NOMO-1 (cell line): ENCODE data around the gene PRR11.
"Not testable (repeated sequence)": the region's sequence is repeated elsewhere in the genome, so short reads cannot be mapped to it uniquely, and the experiment has no call there.

ENCODE experiments used
- DNase-seq, 2 experiments: peaks; one replicate each; lab custom pipeline; 2025; ENCODE audit not compliant: unreplicated experiment in 2 of 2; lab: John Stamatoyannopoulos, UW

PRR11 gene

GRCh38 chr17:59151006-59151405 is 4.5 kb upstream of the PRR11 start:
- DNase-seq = no peak

- no peak for DNase-seq
These were observed 4.0 kb upstream of the PRR11 start for GRCh38 chr17:59151591-59151990.

- DNase-seq = no peak
These were observed 2.6 kb upstream of the PRR11 start for GRCh38 chr17:59152925-59153324.

DNA sequence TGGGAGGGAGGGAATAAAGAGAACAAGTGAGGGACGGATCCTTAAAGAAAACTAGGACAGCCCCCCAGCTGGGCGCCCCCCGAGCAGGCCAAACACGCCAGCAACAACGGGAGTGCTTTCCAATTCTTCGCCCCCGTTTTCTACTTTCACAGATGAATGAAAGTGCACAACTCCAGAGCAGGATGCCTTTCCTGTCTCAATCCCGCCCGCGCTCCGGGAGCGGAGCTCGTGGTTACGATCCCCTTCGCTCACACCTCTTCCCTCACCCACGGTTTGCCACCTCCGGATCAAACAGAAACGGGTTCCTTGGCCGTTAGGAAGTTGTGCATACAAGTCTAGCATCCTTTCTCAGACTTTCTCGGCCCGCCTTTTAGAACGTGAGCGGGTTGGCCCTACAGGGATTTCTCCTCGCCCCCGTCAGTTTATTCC is 1.2 kb upstream of the PRR11 start:
- peak; percentile 30 to 43 for DNase-seq

DNA sequence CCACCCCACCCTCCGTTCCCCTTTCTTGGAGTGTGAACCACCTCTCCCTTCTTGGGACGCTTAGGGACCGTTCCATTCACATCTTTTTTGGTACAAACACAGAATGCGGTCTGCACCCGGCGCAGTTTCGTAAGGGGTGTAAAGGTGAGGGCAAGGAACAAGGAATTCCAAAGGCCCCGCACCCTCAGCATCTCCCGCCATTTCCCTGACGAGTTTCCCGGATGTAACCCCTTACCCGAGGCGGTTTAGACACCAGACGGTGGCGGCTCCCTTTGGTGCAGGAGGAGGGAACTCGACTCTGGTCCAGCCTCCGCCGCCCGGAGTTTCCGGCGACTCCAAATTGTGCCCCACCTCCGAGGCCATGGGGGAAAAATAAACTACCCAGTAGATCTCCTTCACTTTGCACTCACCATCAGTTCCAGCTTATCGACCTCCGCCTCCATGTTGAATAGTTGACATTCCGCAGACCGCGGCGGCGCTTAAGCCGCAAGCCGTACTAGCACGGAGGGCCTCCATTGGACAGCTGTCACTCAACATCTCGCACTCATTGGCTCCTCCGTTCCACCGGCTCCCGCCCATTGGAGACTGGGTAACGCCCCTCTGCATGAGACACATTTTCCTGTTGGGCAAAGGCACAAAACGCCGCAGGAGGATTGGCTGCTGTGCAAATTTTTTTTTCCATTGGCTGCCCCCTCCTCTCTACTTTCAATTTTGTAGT is 666 bp upstream of the PRR11 start, which contains the start of gene SKA2:
Gene SKA2 (minus strand): TSS at position 466 of the 718 bp plus-strand sequence. CDS start 23 bp downstream, at position 443.
- DNase-seq = peak in 1 of 2 experiments; percentile 100

DNA sequence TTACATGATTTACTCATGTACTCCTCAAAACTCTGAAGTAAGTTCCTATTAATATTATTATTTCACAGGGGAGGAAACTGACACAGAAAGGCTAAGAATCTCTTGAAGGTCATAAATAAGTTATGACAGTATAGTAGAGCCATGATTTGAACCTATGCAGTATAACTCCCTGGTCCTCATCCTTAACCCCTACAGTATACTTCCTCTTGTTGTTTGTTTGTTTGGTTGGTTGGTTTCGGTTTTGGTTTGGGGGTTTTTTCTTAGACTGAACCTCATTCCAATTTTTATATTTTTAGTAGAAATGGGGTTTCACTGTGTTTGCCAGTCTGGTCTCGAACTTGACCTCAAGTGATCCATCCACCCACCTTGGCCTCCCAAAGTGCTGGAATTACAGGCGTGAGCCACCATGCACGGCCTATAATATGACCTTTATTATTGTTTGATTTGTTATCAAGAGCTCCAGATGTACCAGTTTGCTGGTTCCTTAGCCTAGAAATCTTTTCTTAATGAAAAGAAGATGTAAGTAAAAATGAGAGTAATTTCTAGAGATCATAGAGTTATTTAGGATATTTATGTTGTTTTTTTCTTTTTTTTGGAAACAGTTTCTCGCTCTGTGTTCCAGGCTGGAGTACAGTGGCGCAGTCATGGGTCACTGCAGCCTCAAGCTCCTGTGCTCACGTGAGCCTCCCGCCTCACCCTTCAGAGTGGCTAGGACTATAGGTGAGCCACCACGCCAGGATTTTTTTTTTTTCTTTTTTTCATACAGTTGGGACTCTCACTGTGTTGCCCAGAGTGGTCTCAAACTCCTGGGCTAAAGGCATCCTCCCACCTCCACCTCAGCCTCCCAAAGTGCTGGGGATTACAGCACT is 4.8 kb downstream of the PRR11 start:
- no peak for DNase-seq

DNA sequence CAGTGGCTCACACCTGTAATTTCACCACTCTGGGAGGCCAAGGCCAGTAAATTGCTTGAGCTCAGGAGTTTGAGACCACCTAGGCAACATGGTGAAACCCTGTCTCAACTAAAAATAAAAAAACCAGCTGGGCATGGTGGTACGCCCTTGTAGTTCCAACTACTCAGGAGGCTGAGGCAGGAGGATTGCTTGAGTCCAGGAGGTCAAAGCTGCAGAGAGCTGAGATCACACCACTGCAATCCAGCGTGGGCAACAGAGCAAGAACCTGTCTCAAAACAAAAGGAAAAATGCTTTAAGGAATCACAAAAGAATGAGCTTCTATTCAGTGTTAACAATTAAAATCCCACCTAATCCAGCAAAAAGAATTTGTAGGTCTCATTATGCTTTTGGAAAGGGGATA is 5.9 kb downstream of the PRR11 start:
- no peak for DNase-seq

DNA sequence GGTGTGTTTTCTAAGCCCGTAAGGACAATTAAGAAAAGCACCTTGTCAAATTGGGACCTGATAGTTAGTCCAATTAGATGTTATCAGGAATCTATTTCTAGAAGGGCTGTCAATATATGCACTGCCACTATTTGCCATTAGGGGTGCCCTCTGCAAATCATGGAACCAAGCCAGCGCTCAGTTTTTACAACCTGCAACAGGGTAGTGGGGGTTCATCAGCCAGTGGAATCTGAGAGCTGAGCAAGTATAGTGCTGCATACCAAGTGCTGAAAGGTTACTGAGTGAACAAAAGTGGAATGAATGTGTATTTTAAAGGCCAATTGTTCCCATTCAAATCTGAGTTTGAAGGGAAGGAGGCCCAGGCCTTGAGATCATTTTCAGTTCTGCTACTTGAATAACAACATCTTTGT is 10.4 kb downstream of the PRR11 start:
- DNase-seq = peak; percentile 13 to 21

- no peak for DNase-seq
These were observed 12.0 kb downstream of the PRR11 start for GRCh38 chr17:59167571-59168001.

GRCh38 chr17:59172436-59173004 is 17.0 kb downstream of the PRR11 start:
- no peak for DNase-seq

DNA sequence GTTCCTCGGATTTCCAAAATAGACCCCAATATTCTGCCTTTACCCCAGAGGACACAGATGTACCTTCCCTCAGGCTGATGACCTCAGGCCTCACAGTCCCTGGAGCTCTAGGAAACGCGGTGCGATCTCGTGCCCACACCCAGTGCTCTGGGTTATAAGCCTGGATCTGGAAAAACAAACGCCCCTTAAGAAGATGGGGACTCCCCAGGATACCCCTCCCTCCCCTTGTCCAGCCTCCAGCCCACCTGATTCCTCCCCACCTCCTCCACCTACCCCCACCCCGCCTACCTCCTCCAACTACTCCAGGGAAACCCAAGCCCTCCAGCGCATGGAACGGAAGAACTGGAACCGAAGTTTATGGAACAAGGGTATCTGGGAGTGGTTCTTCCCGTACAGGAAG is 19.1 kb downstream of the PRR11 start:
- DNase-seq = no peak

GRCh38 chr17:59175076-59175475 is 19.5 kb downstream of the PRR11 start:
- no peak for DNase-seq

DNA sequence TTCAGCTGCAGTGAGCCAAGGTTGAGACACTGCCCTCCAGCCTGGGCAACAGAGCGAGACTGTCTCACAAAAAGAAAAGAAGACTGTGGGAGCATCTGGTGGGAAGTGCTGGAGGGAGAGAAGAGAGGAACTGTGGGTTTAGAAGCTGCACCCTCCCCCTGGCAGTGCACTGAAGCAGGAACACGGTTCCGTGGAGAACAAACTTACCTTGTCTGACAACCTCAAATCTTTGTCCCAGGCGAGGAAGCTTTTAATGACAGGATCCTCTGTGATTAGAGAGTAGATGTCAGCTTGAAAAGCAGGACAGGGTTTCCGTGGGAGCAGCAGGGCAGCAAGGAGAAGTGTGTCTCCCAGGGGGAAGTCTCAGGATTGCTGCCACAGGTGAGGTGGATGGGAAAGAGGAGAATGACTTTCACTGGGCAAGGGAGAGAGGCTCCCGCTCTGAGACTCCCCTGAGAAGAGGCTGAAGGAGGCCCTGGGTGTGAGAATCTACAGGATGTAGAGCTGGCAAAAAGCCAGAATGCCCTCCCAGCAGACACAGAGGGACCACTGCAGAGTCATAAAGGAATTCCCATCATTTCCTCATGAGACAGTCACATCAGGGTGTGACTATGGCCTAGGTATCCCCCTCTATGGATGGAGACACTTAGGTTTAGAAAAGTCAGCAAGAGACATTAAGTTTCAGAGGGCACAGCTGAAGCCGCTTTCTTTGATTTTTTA is 22.9 kb downstream of the PRR11 start:
- no peak for DNase-seq

- not testable (repeated sequence) for DNase-seq
These were observed 24.1 kb downstream of the PRR11 start for GRCh38 chr17:59179601-59180000.

GRCh38 chr17:59180626-59181025 is 25.1 kb downstream of the PRR11 start:
- no peak for DNase-seq

DNA sequence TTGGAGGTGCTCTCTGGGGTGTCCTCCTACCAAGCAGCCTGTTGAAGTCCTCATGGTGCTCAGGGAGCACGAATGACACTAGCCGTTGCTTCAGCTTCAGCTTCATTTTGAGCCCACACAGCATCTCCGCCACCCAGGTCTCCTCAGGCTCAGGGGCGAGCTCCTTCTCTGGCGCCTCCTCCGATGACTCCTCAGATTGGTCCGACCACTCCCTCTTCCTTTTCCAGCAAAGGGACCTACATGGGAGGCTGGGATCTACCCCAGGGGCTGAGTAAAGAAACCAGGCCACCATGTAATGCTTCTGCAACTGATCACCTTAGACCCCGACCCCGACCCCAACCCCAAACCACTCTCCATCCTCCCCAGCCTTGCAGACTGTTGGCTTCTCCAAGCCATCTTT is 25.9 kb downstream of the PRR11 start:
- no peak for DNase-seq

DNA sequence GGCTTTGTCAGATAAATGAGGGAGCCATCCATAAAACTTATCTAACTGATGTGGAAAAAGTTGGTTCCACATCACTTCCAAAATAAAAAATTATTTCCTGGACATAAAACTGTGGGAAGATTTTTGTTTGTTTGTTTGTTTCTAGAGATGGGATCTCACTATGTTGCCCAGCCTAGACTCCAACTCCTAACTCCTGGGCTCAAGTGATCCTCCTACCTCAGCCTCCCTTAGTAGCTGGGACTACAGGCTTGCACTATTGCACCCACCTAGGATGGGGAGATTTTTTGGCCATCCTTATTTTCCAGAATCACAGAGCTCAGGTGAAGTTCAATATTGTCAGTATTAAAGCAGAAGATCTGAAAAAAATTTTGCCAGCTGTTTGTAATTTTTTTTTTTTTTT is 30.5 kb downstream of the PRR11 start:
- DNase-seq = no peak

GRCh38 chr17:59186850-59187249 is 31.3 kb downstream of the PRR11 start:
- no peak for DNase-seq

DNA sequence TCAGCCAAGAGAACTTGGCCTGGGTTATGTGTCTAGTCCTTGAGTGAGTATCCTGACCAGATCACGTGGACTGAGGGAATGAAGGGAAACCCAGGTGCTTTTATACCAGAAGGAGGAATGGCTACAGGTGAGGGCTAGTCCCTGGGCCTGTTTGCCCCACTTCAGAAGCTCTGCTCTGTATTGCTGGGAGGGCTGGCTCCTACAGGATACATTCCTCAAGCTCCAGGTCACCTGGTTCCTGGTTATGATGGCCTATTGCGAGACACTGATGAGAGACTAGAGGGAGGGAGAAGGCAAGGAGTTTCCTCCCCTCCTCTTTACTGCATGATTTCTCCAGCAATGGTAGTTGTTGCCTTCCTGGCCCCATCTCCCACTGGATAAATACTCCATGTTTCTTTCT is 35.3 kb downstream of the PRR11 start:
- no peak for DNase-seq

- no peak for DNase-seq
These were observed 37.9 kb downstream of the PRR11 start for GRCh38 chr17:59193336-59193862.

DNA sequence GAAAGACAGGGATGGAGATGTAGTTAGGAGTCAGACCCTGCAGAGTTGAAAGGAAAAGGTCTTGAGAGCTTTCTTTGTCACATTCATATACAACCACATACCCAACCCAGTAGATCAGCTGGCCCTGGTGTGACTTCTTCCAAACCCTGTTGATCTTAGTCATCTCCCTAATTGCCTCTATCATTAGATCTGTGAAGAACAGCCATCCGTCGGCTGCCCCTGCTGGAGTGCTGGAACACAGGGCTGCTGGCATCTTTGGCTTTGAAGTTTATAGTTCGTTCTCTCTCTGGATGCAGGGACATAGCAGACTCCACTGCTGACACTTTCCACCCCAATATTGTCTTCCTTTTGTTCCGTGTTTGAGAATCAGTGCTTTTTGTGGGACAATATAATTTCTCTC is 43.9 kb downstream of the PRR11 start:
- no peak for DNase-seq
